ENCODE measurements around the gene COG5.

DNA sequence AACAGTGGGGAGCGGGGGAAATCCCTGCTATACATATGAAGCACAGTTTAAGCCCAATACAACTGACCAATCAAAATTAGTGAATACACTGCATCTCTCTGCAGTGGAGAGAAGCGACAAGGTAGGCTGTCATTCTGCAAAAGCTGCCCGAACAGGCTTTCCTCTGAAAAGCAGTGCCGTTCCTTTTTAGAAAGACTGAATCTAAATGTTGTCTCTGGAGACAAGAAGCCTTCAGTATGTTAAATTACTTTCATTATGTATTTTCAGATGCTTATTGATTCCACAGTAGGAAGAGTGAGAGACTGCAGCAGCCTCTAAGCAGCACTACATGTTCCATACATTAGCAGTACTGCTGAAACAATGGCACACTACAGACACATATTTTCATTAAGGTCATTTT, 93.8 kb downstream of the COG5 start, which contains the start of gene GPR22:
- TF ChIP-seq, protein P1, sequence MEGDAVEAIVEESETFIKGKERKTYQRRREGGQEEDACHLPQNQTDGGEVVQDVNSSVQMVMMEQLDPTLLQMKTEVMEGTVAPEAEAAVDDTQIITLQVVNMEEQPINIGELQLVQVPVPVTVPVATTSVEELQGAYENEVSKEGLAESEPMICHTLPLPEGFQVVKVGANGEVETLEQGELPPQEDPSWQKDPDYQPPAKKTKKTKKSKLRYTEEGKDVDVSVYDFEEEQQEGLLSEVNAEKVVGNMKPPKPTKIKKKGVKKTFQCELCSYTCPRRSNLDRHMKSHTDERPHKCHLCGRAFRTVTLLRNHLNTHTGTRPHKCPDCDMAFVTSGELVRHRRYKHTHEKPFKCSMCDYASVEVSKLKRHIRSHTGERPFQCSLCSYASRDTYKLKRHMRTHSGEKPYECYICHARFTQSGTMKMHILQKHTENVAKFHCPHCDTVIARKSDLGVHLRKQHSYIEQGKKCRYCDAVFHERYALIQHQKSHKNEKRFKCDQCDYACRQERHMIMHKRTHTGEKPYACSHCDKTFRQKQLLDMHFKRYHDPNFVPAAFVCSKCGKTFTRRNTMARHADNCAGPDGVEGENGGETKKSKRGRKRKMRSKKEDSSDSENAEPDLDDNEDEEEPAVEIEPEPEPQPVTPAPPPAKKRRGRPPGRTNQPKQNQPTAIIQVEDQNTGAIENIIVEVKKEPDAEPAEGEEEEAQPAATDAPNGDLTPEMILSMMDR (IDR thresholded peaks at IDR 0.05) = no peak
- TF ChIP-seq POLR2A (IDR thresholded peaks at IDR 0.05) = no peak

Data from adrenal gland (tissue), 5 donors.